ENCODE measurements around the gene MRPL58.

GRCh38 chr17:74987418-74987908, 25.0 kb upstream of the MRPL58 start, which contains the start of gene CDR2L:
- TF ChIP-seq, protein P1, sequence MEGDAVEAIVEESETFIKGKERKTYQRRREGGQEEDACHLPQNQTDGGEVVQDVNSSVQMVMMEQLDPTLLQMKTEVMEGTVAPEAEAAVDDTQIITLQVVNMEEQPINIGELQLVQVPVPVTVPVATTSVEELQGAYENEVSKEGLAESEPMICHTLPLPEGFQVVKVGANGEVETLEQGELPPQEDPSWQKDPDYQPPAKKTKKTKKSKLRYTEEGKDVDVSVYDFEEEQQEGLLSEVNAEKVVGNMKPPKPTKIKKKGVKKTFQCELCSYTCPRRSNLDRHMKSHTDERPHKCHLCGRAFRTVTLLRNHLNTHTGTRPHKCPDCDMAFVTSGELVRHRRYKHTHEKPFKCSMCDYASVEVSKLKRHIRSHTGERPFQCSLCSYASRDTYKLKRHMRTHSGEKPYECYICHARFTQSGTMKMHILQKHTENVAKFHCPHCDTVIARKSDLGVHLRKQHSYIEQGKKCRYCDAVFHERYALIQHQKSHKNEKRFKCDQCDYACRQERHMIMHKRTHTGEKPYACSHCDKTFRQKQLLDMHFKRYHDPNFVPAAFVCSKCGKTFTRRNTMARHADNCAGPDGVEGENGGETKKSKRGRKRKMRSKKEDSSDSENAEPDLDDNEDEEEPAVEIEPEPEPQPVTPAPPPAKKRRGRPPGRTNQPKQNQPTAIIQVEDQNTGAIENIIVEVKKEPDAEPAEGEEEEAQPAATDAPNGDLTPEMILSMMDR (IDR thresholded peaks at IDR 0.05 in 4 of 5, conservative IDR thresholded peaks at IDR 0.05 in 1 of 5), result no peak
- peak; percentile 82 to 87 for TF ChIP-seq POLR2A (IDR thresholded peaks at IDR 0.05)

Measured in gastrocnemius medialis (tissue), 4 donors.